PC-3 (cell line): ENCODE measurements around the gene GATA3. TPM values are rescaled to one million over a fixed set of nuclear protein-coding genes. Genes with fewer than 3 reads are reported as not detected.

ENCODE experiments used
- ATAC-seq: fragments of 200-7000 bp; cut with Tn5 transposase; 2 replicates; pipeline ENCODE4 v1.9.1; 2020; ENCODE audit warnings: mild to moderate bottlenecking, moderate library complexity
- BruUV-seq: library from RNA; stranded (reverse); fragments of 400-500 nt; replicated peaks from 2 replicates; lab custom pipeline; 2021; lab: Mats Ljungman, UMichigan
- CTCF ChIA-PET: fragments of 300-600 bp; sonication (Branson Sonifier 250); formaldehyde crosslinking; loops from one replicate; lab custom pipeline; 2022; ENCODE audit warnings: antibody characterized with exemption; lab: Charles Lee
- POLR2A ChIA-PET: fragments of 300-600 bp; sonication (Branson Sonifier 250); formaldehyde crosslinking; loops from one replicate; lab custom pipeline; 2022; ENCODE audit warnings: antibody characterized with exemption; ENCODE audit not compliant: unreplicated experiment; lab: Charles Lee
- DNase-seq: peaks from one replicate; pipeline ENCODE4 v3.0.0-alpha.2; 2015
- H2AFZ ChIP-seq: fragments of 300-600 bp; sonication (generic); 2 replicates; pipeline ENCODE4 v1.6.0; 2016; ENCODE audit warnings: antibody characterized with exemption, low read length
- H3F3A ChIP-seq: fragments of 300-600 bp; sonication (generic); one replicate; pipeline ENCODE4 v1.6.0; 2017; ENCODE audit warnings: antibody characterized with exemption, low read length, control low read depth, mild to moderate bottlenecking; ENCODE audit not compliant: unreplicated experiment
- H3K27ac ChIP-seq: fragments of 300-600 bp; sonication (generic); 2 replicates; pipeline ENCODE4 v1.5.1; 2016; ENCODE audit warnings: mild to moderate bottlenecking, low read length
- H3K27me3 ChIP-seq: fragments of 300-600 bp; sonication (generic); 2 replicates; pipeline ENCODE4 v1.6.1; 2016; ENCODE audit warnings: low read length, mixed read lengths
- H3K36me3 ChIP-seq: fragments of 300-600 bp; sonication (generic); 2 replicates; pipeline ENCODE4 v1.6.1; 2016; ENCODE audit warnings: low read depth, mixed run types, low read length, mixed read lengths
- H3K4me1 ChIP-seq: fragments of 300-600 bp; sonication (generic); 2 replicates; pipeline ENCODE4 v1.5.1; 2016; ENCODE audit warnings: low read length; ENCODE audit not compliant: insufficient read depth
- H3K4me2 ChIP-seq: fragments of 300-600 bp; sonication (generic); 2 replicates; pipeline ENCODE4 v1.6.0; 2016; ENCODE audit warnings: low read length
- H3K4me3 ChIP-seq: fragments of 300-600 bp; sonication (generic); 2 replicates; pipeline ENCODE4 v1.5.1; 2016; ENCODE audit warnings: mild to moderate bottlenecking, low read length, mixed read lengths
- H3K79me2 ChIP-seq: fragments of 300-600 bp; sonication (generic); 2 replicates; pipeline ENCODE4 v1.6.1; 2017; ENCODE audit warnings: low read length, mixed read lengths
- H3K9ac ChIP-seq: fragments of 300-600 bp; sonication (generic); 2 replicates; pipeline ENCODE4 v1.6.0; 2016; ENCODE audit warnings: mild to moderate bottlenecking, low read length
- H3K9me2 ChIP-seq: fragments of 300-600 bp; sonication (generic); replicated peaks from 2 replicates; pipeline ENCODE4 v1.6.1; 2016; ENCODE audit warnings: mixed run types, low read length, mixed read lengths
- H3K9me3 ChIP-seq: fragments of 300-600 bp; sonication (generic); 2 replicates; pipeline ENCODE4 v1.6.1; 2016; ENCODE audit warnings: low read length, mixed read lengths
- H4K20me1 ChIP-seq: fragments of 300-600 bp; sonication (generic); 2 replicates; pipeline ENCODE4 v1.6.1; 2016; ENCODE audit warnings: low read length, mixed read lengths
- CTCF ChIP-seq: fragments of 300-600 bp; sonication (generic); conservative IDR thresholded peaks from 2 replicates; pipeline ENCODE4 v1.5.1; 2017; ENCODE audit warnings: antibody characterized with exemption, low read depth, mild to moderate bottlenecking, low read length
- EZH2 ChIP-seq: fragments of 300-600 bp; sonication (generic); IDR thresholded peaks from one replicate; pipeline ENCODE4 v1.6.1; 2017; ENCODE audit warnings: antibody characterized with exemption, mild to moderate bottlenecking, low read length; ENCODE audit not compliant: unreplicated experiment
- EZH2phosphoT487 ChIP-seq: fragments of 300-600 bp; sonication (generic); IDR thresholded peaks from 2 replicates; pipeline ENCODE4 v1.6.1; 2018; ENCODE audit warnings: mild to moderate bottlenecking, antibody characterized with exemption, low read length, borderline replicate concordance
- intact Hi-C: fragments of 100-400 bp; cut with micrococcal nuclease; formaldehyde crosslinking; loops from 2 replicates; pipeline ENCODE4 v1.9.0; 2023
- total RNA-seq: library from RNA; depleted of rRNA; stranded (reverse); fragments of >200 nt; gene quantifications from 2 replicates; pipeline ENCODE4 v1.2.3, GENCODE V29; 2014

The GATA3 gene
- total RNA-seq, 1 experiment from 2014 or later, result 2.6 TPM

- POLR2A ChIA-PET, result interaction anchor here (0.5 kb wide), 1 partner anchor 107 kb away, joined by 5 read pairs; no protein-coding TSS in a partner anchor
- no peak for TF ChIP-seq CTCF
- TF ChIP-seq EZH2, result no peak
- TF ChIP-seq EZH2phosphoT487, result no peak
- H3K36me3 ChIP-seq, result no peaks in the 10 kb centered on the region
- H3K4me3 ChIP-seq, result no peak overlapping the region
- no peaks in the 10 kb centered on the region for H4K20me1 ChIP-seq
- H2AFZ ChIP-seq, result no peak overlapping the region
- no peaks in the 10 kb centered on the region for H3K79me2 ChIP-seq
- H3F3A ChIP-seq, result no peaks in the 10 kb centered on the region
- H3K9me3 ChIP-seq, result no peaks in the 10 kb centered on the region
- CTCF ChIA-PET, result no interaction called here
- DNase-seq (no peak), ATAC-seq (no peak)
- intact Hi-C loops, result loop anchor here (5.0 kb wide), 1 partner anchor 166 kb away; no protein-coding TSS in a partner anchor
- no peak overlapping the region for H3K27ac ChIP-seq
- no peaks in the 10 kb centered on the region for H3K9me2 ChIP-seq
- H3K4me2 ChIP-seq, result no peak overlapping the region
- H3K4me1 ChIP-seq, result no peaks in the 10 kb centered on the region
- no TSS peak for BruUV-seq
- H3K9ac ChIP-seq, result no peak overlapping the region
- H3K27me3 ChIP-seq, result peaks cover 36% of the 10 kb centered on the region
These were observed 11.5 kb upstream of the GATA3 start for GRCh38 chr10:8042721-8043568.

GRCh38 chr10:8043569-8044306 lies 10.8 kb upstream of the GATA3 start:
- BruUV-seq, result no TSS peak
- Histone ChIP-seq H3K27ac (no peak overlapping the region), H3K79me2 (no peaks in the 10 kb centered on the region), H3K4me1 (no peaks in the 10 kb centered on the region), H3K9me3 (no peaks in the 10 kb centered on the region), H3F3A (no peaks in the 10 kb centered on the region), H4K20me1 (no peaks in the 10 kb centered on the region), H3K9me2 (no peaks in the 10 kb centered on the region), H2AFZ (no peak overlapping the region), H3K9ac (no peak overlapping the region), H3K27me3 (peaks cover 29% of the 10 kb centered on the region), H3K4me3 (no peak overlapping the region), H3K4me2 (no peak overlapping the region), H3K36me3 (no peaks in the 10 kb centered on the region)
- POLR2A ChIA-PET, result no interaction called here
- TF ChIP-seq CTCF, result no peak
- TF ChIP-seq EZH2, result no peak
- no peak for TF ChIP-seq EZH2phosphoT487
- CTCF ChIA-PET, result no interaction called here
- ATAC-seq (no peak), DNase-seq (no peak)
- intact Hi-C loops, result loop anchor here (5.0 kb wide), 1 partner anchor 166 kb away; no protein-coding TSS in a partner anchor
